HepG2 (cell line): Measurements from ENCODE around the gene CAMSAP3. TPM values are rescaled to one million over a fixed set of nuclear protein-coding genes. Genes with fewer than 3 reads are reported as not detected.

Experiments
- BRF2 ChIP-seq: sonication (generic); formaldehyde crosslinking; IDR thresholded peaks from 2 replicates; pipeline ENCODE4 v1.8.1; 2022; ENCODE audit warnings: mild to moderate bottlenecking, missing genetic modification reagents
- CERS6 ChIP-seq: sonication (generic); formaldehyde crosslinking; IDR thresholded peaks from 2 replicates; pipeline ENCODE4 v1.5.0; 2020; ENCODE audit warnings: missing genetic modification reagents
- EEA1 ChIP-seq: sonication (generic); formaldehyde crosslinking; IDR thresholded peaks from 2 replicates; pipeline ENCODE4 v1.5.1; 2020; ENCODE audit warnings: mild to moderate bottlenecking, missing genetic modification reagents, borderline replicate concordance
- GPN1 ChIP-seq: sonication (generic); formaldehyde crosslinking; IDR thresholded peaks from 2 replicates; pipeline ENCODE4 v1.5.1; 2020; ENCODE audit warnings: missing genetic modification reagents, borderline replicate concordance
- ISL2 ChIP-seq: sonication (generic); formaldehyde crosslinking; IDR thresholded peaks from 2 replicates; pipeline ENCODE4 v1.5.0; 2020; ENCODE audit warnings: missing genetic modification reagents
- KAT8 ChIP-seq: IDR thresholded peaks from 2 replicates; pipeline ENCODE4 v1.6.1; 2016; ENCODE audit warnings: missing genetic modification reagents, missing compliant biosample characterization
- KMT2A ChIP-seq: sonication (generic); formaldehyde crosslinking; IDR thresholded peaks from 2 replicates; pipeline ENCODE4 v1.4.0; 2020; ENCODE audit warnings: missing genetic modification reagents
- MAX ChIP-seq: IDR thresholded peaks from 2 replicates; pipeline ENCODE4 v1.6.1; 2012; ENCODE audit warnings: inconsistent platforms
- NPAS2 ChIP-seq: sonication (generic); formaldehyde crosslinking; IDR thresholded peaks from 2 replicates; pipeline ENCODE4 v1.8.0; 2022; ENCODE audit warnings: mild to moderate bottlenecking, missing genetic modification reagents, borderline replicate concordance
- PAX8 ChIP-seq: sonication (generic); formaldehyde crosslinking; IDR thresholded peaks from 2 replicates; pipeline ENCODE4 v1.8.0; 2022; ENCODE audit warnings: mild to moderate bottlenecking, missing genetic modification reagents, borderline replicate concordance
- PBX2 ChIP-seq: IDR thresholded peaks from 2 replicates; pipeline ENCODE4 v1.6.1; 2016; ENCODE audit warnings: control low read depth
- RNF219 ChIP-seq: sonication (generic); formaldehyde crosslinking; IDR thresholded peaks from 2 replicates; pipeline ENCODE4 v1.5.0; 2020; ENCODE audit warnings: mild to moderate bottlenecking, missing genetic modification reagents
- SATB2 ChIP-seq: sonication (generic); formaldehyde crosslinking; IDR thresholded peaks from 2 replicates; pipeline ENCODE4 v1.5.0; 2020; ENCODE audit warnings: missing genetic modification reagents
- THAP7 ChIP-seq: sonication (generic); formaldehyde crosslinking; IDR thresholded peaks from 2 replicates; pipeline ENCODE4 v1.8.1; 2023; ENCODE audit warnings: mild to moderate bottlenecking, missing genetic modification reagents
- ZIK1 ChIP-seq: sonication (generic); formaldehyde crosslinking; IDR thresholded peaks from 2 replicates; pipeline ENCODE4 v1.5.0; 2020; ENCODE audit warnings: mild to moderate bottlenecking, low read depth, missing genetic modification reagents, borderline replicate concordance
- ZNF18 ChIP-seq: sonication (generic); formaldehyde crosslinking; IDR thresholded peaks from 2 replicates; pipeline ENCODE4 v1.8.0; 2022; ENCODE audit warnings: mild to moderate bottlenecking, missing genetic modification reagents; ENCODE audit not compliant: insufficient replicate concordance
- ZNF431 ChIP-seq: sonication (generic); formaldehyde crosslinking; IDR thresholded peaks from 2 replicates; pipeline ENCODE4 v1.9.0; 2022; ENCODE audit warnings: missing genetic modification reagents, low read depth, mild to moderate bottlenecking, borderline replicate concordance
- ZNF547 ChIP-seq: sonication (generic); formaldehyde crosslinking; IDR thresholded peaks from 2 replicates; pipeline ENCODE4 v1.5.1; 2020; ENCODE audit warnings: mild to moderate bottlenecking, missing genetic modification reagents
- ZNF556 ChIP-seq: sonication (generic); formaldehyde crosslinking; IDR thresholded peaks from 2 replicates; pipeline ENCODE4 v1.4.0; 2020; ENCODE audit warnings: mild to moderate bottlenecking, missing genetic modification reagents, borderline replicate concordance
- ZNF788 ChIP-seq: sonication (generic); formaldehyde crosslinking; IDR thresholded peaks from 2 replicates; pipeline ENCODE4 v1.5.0; 2020; ENCODE audit warnings: mild to moderate bottlenecking, missing genetic modification reagents, borderline replicate concordance
- polyA plus RNA-seq, 8 experiments: library from polyadenylated mRNA; depleted of rRNA in 3 of 8; stranded (reverse) in 7 of 8; unstranded in 1 of 8; fragments of >200 nt; fragmentation: Illumina TruSeq in 4 of 8; extraction: Trizol in 4 of 8; gene quantifications; 2 replicates each; pipeline versions ENCODE4 v1.2.1 to v1.2.3, GENCODE V29; 2011 to 2016; ENCODE audit warnings: low read depth in 4 of 8, missing spikeins in 1 of 8, mixed read lengths in 1 of 8; ENCODE audit not compliant: insufficient read depth in 1 of 8
- total RNA-seq, 5 experiments: library from RNA; depleted of rRNA; stranded (reverse); fragments of >200 nt; fragmentation: Illumina TruSeq; extraction: Trizol; gene quantifications; 2 replicates each; pipeline ENCODE4 v1.2.3, GENCODE V29; 2016; ENCODE audit warnings: low read depth in 1 of 5

CAMSAP3 gene
- total and polyA plus RNA-seq, 2 of the 13 experiments (the other 11 are each of a cell fraction or from before 2014, with no cell fraction given), result 10.8 to 11.8 TPM

GRCh38 chr19:7636691-7637373, 41.2 kb downstream of the CAMSAP3 start, which contains the start of gene STXBP2 (continued):
- no peak for TF ChIP-seq NPAS2 (CRISPR knock-in tag)
- no peak; the same call in 1 of the 2 replicates for TF ChIP-seq THAP7 (CRISPR knock-in tag)
- TF ChIP-seq GPN1, result no peak
- 0 out of 2 replicates have a peak, but pooled peaks have one; percentile 41 for TF ChIP-seq ZNF556 (CRISPR knock-in tag)
- TF ChIP-seq ISL2 (CRISPR knock-in tag), result no peak
- TF ChIP-seq ZNF788 (CRISPR knock-in tag), result peak; percentile 75; the same call in 1 of the 2 replicates
- peak; percentile 98 for TF ChIP-seq MAX
- no peak for TF ChIP-seq PAX8 (CRISPR knock-in tag)
- no peak for TF ChIP-seq EEA1 (CRISPR knock-in tag)
- TF ChIP-seq SATB2, result no peak
- no peak for TF ChIP-seq KMT2A (CRISPR knock-in tag)
- peak; percentile 30; the same call in 1 of the 2 replicates for TF ChIP-seq CERS6
- no peak for TF ChIP-seq BRF2
- no peak for TF ChIP-seq PBX2 (CRISPR knock-in tag)
- TF ChIP-seq ZNF431, result 0 out of 2 replicates have a peak, but pooled peaks have one; percentile 61
- peak; percentile 40; the same call in 1 of the 2 replicates for TF ChIP-seq KAT8 (CRISPR knock-in tag)
- no peak for TF ChIP-seq RNF219 (CRISPR knock-in tag)
- no peak; the same call in 1 of the 2 replicates for TF ChIP-seq ZNF547 (CRISPR knock-in tag)
- TF ChIP-seq ZIK1 (CRISPR knock-in tag), result peak; percentile 94; the same call in 1 of the 2 replicates
- no peak for TF ChIP-seq ZNF18 (CRISPR knock-in tag)
